Measurements from ENCODE around the gene ZNF32.

DNA sequence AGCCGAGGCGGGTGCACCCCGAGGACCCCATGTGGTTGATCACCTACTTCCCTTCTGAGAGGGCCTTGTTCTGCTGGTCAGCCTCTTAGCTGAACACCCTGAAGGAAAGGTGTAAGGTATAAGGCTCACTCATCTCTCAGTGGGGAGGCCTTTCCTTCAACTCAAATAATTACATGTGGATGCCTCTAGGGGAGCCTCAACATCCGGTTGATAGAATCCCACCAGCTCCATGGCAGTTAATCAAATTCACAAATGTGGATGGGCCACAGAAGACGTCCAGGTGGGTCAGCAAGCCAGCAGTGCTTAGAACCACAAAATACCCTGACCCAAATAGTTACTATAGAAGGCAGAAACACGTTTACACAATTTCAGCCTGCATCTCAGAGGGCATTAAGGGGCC, 37.7 kb upstream of the ZNF32 start:
- TF ChIP-seq POLR2AphosphoS5 (IDR thresholded peaks at IDR 0.05; ENCODE audit: borderline replicate concordance, low read depth, low read length) = no peak
- no peak for TF ChIP-seq EZH2 (IDR thresholded peaks at IDR 0.05)
